ENCODE results near the gene WWC1.

WWC1 gene

DNA sequence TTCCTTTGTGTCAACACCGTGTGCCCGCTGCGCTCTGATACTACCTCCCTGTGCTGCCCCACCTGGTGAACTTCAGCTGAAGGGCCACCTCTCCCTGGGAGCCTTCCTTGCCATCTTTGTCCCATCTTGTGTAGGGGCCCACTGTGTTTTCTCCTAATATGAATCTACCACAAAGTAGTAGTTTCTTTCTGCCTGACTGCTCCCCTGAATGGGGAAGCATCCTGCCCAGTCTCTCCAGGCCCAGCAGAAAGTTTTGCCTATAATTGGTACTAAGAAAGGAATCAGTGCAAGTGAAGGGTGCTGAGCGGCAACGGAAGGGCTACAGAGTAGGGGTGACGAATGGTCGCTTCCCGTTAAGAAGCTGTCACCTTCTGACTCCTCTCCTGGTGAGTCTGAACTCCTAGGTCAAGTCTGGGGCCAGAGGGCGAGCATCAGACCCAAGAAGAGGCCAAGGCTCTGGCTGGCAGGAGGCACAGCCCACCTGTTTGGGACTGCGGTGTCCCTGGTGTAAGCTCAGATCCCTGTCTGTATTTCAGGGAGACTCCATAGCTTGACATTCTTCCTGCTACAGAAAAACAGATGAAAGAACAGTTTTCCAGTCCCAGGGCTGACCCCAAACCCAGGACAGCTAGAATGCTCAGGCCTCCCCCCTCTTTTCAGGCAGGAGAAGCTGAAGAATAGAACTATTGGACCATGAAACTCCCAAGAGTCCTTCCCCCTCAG is 24.1 kb downstream of the WWC1 start:
- Histone ChIP-seq H3K14ac (ENCODE audit: low read length) (peak overlapping the region; percentile 77), H2BK5ac (ENCODE audit: low read depth, low read length, poor library complexity) (peak overlapping the region; percentile 82), H4K8ac (ENCODE audit: low read depth, low read length) (peak overlapping the region; percentile 42), H3K18ac (ENCODE audit: low read length) (peak overlapping the region; percentile 57), H3K79me2 (ENCODE audit: control insufficient read depth, insufficient read depth, low read length, poor library complexity) (peaks cover 10% of the 10 kb centered on the region), H2BK120ac (ENCODE audit: insufficient read depth, low read length, poor library complexity) (peak overlapping the region; percentile 62), H3K23ac (ENCODE audit: low read length) (no peak overlapping the region), H2AK5ac (ENCODE audit: low read length) (peak overlapping the region; percentile 95), H3K27ac (ENCODE audit: low read depth, low read length) (peak overlapping the region; percentile 89), H4K91ac (ENCODE audit: low read depth, low read length) (peak overlapping the region; percentile 96), H3K4ac (ENCODE audit: low read depth, low read length) (peak overlapping the region; percentile 44), H3K4me3 (ENCODE audit: low read depth, low read length) (no peak overlapping the region), H3K9me3 (ENCODE audit: insufficient read depth, low read depth, low read length) (no peaks in the 10 kb centered on the region), H3K27me3 (ENCODE audit: insufficient read depth, low read length) (no peaks in the 10 kb centered on the region), H4K12ac (ENCODE audit: low read depth, low read length) (no peak overlapping the region), H3K36me3 (ENCODE audit: control insufficient read depth in 1 of 2, insufficient read depth in 2 of 2, low read length in 2 of 2) (no peaks in the 10 kb centered on the region), H2AFZ (ENCODE audit: insufficient read depth, low read length, poor library complexity) (no peak overlapping the region), H2BK12ac (ENCODE audit: low read length) (peak overlapping the region; percentile 99), H3K9ac (ENCODE audit: low read length) (no peak overlapping the region), H3K79me1 (ENCODE audit: low read length) (peaks cover 24% of the 10 kb centered on the region), H3K4me2 (ENCODE audit: low read length) (peak overlapping the region; percentile 29), H3K4me1 (ENCODE audit: control insufficient read depth in 1 of 2, insufficient read depth in 2 of 2, low read length in 2 of 2) (peaks cover 32 to 44% of the 10 kb centered on the region in 2 experiments)
- WGBS (ENCODE audit: extremely low coverage, insufficient coverage, insufficient read length): no CpG with 5 or more reads among the region's 10 CpGs
- DNase-seq: no peak

DNA sequence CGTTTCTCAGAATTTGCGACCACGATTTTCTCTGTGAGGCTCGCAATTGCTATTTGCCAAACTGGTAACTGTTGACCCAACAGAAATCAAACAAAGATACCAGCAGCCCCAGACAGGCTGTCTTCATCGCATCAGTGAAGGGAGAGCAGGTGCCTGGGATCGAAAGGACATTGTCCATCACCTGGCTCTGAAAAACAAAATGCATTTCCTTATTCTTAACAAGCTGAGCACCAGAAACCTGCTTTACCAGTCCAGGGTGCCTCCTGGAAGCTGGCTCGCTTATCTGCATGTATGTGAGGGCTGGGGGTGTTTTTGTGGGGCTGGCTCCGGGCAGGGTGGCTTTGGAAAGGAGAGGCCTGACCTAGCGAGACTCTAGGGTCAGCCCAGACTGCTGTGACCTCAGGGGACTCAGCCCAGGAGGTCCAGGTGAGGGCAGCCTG is 24.7 kb downstream of the WWC1 start:
- H3K36me3 ChIP-seq (ENCODE audit: control insufficient read depth in 1 of 2, insufficient read depth in 2 of 2, low read length in 2 of 2): no peaks in the 10 kb centered on the region
- H3K79me1 ChIP-seq (ENCODE audit: low read length): peaks cover 27% of the 10 kb centered on the region
- peak overlapping the region; percentile 89 for H3K27ac ChIP-seq (ENCODE audit: low read depth, low read length)
- peak overlapping the region; percentile 99 for H2BK12ac ChIP-seq (ENCODE audit: low read length)
- H2BK5ac ChIP-seq (ENCODE audit: low read depth, low read length, poor library complexity): peak overlapping the region; percentile 82
- no peak overlapping the region for H3K9ac ChIP-seq (ENCODE audit: low read length)
- no peak overlapping the region for H3K18ac ChIP-seq (ENCODE audit: low read length)
- peaks cover 10% of the 10 kb centered on the region for H3K79me2 ChIP-seq (ENCODE audit: control insufficient read depth, insufficient read depth, low read length, poor library complexity)
- H4K12ac ChIP-seq (ENCODE audit: low read depth, low read length): no peak overlapping the region
- H3K4me2 ChIP-seq (ENCODE audit: low read length): peak overlapping the region; percentile 29
- H3K9me3 ChIP-seq (ENCODE audit: insufficient read depth, low read depth, low read length): no peaks in the 10 kb centered on the region
- no peak overlapping the region for H2AK5ac ChIP-seq (ENCODE audit: low read length)
- no peak overlapping the region for H4K8ac ChIP-seq (ENCODE audit: low read depth, low read length)
- H3K4ac ChIP-seq (ENCODE audit: low read depth, low read length): no peak overlapping the region
- no peak overlapping the region for H3K4me3 ChIP-seq (ENCODE audit: low read depth, low read length)
- no CpG with 5 or more reads among the region's 9 CpGs for WGBS (ENCODE audit: extremely low coverage, insufficient coverage, insufficient read length)
- peak overlapping the region; percentile 96 for H4K91ac ChIP-seq (ENCODE audit: low read depth, low read length)
- H3K4me1 ChIP-seq (ENCODE audit: control insufficient read depth in 1 of 2, insufficient read depth in 2 of 2, low read length in 2 of 2): peaks cover 38 to 46% of the 10 kb centered on the region in 2 experiments
- H3K27me3 ChIP-seq (ENCODE audit: insufficient read depth, low read length): no peaks in the 10 kb centered on the region
- H2AFZ ChIP-seq (ENCODE audit: insufficient read depth, low read length, poor library complexity): no peak overlapping the region
- peak; percentile 88 to 92 for DNase-seq
- H3K23ac ChIP-seq (ENCODE audit: low read length): no peak overlapping the region
- H2BK120ac ChIP-seq (ENCODE audit: insufficient read depth, low read length, poor library complexity): peak overlapping the region; percentile 62
- H3K14ac ChIP-seq (ENCODE audit: low read length): peak overlapping the region; percentile 77

DNA sequence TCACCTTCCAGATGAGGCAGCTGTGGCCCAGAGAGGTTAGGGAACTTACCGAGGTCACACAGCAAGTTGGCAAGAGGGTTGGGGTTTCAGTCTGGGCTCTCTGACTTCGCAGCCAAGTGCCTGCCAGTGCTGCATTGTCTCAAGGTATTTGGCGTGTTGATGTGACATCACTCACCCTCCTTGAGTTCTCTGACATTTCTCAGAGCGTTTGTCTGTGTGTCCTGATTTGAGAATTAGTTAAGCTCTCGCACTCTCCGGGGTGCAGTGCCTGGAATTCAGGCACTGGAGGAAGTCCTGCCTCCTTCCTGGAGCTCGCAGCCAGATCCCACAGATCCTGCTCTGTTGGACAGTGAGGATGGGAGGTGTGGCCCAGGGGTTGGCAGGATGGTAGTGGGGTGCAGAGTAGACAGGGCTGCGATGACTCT is 25.7 kb downstream of the WWC1 start:
- H4K8ac ChIP-seq (ENCODE audit: low read depth, low read length): peak overlapping the region; percentile 8
- peak overlapping the region; percentile 36 for H3K4me2 ChIP-seq (ENCODE audit: low read length)
- peak overlapping the region; percentile 43 for H3K18ac ChIP-seq (ENCODE audit: low read length)
- H2BK120ac ChIP-seq (ENCODE audit: insufficient read depth, low read length, poor library complexity): peak overlapping the region; percentile 56
- H3K9me3 ChIP-seq (ENCODE audit: insufficient read depth, low read depth, low read length): no peaks in the 10 kb centered on the region
- no peaks in the 10 kb centered on the region for H3K27me3 ChIP-seq (ENCODE audit: insufficient read depth, low read length)
- no peak overlapping the region for H4K12ac ChIP-seq (ENCODE audit: low read depth, low read length)
- peak overlapping the region; percentile 75 for H2BK12ac ChIP-seq (ENCODE audit: low read length)
- H3K9ac ChIP-seq (ENCODE audit: low read length): no peak overlapping the region
- no peak overlapping the region for H3K23ac ChIP-seq (ENCODE audit: low read length)
- peak overlapping the region; percentile 42 for H2AK5ac ChIP-seq (ENCODE audit: low read length)
- H3K27ac ChIP-seq (ENCODE audit: low read depth, low read length): peak overlapping the region; percentile 89
- no peak overlapping the region for H2AFZ ChIP-seq (ENCODE audit: insufficient read depth, low read length, poor library complexity)
- DNase-seq: no peak
- H3K4me3 ChIP-seq (ENCODE audit: low read depth, low read length): no peak overlapping the region
- WGBS (ENCODE audit: extremely low coverage, insufficient coverage, insufficient read length): no CpG with 5 or more reads among the region's 8 CpGs
- H3K4ac ChIP-seq (ENCODE audit: low read depth, low read length): peak overlapping the region; percentile 7
- peaks cover 27% of the 10 kb centered on the region for H3K79me1 ChIP-seq (ENCODE audit: low read length)
- peaks cover 38 to 45% of the 10 kb centered on the region in 2 experiments for H3K4me1 ChIP-seq (ENCODE audit: control insufficient read depth in 1 of 2, insufficient read depth in 2 of 2, low read length in 2 of 2)
- peaks cover 10% of the 10 kb centered on the region for H3K79me2 ChIP-seq (ENCODE audit: control insufficient read depth, insufficient read depth, low read length, poor library complexity)
- H3K36me3 ChIP-seq (ENCODE audit: control insufficient read depth in 1 of 2, insufficient read depth in 2 of 2, low read length in 2 of 2): no peaks in the 10 kb centered on the region
- H4K91ac ChIP-seq (ENCODE audit: low read depth, low read length): peak overlapping the region; percentile 83
- H2BK5ac ChIP-seq (ENCODE audit: low read depth, low read length, poor library complexity): peak overlapping the region; percentile 37
- peak overlapping the region; percentile 41 for H3K14ac ChIP-seq (ENCODE audit: low read length)

DNA sequence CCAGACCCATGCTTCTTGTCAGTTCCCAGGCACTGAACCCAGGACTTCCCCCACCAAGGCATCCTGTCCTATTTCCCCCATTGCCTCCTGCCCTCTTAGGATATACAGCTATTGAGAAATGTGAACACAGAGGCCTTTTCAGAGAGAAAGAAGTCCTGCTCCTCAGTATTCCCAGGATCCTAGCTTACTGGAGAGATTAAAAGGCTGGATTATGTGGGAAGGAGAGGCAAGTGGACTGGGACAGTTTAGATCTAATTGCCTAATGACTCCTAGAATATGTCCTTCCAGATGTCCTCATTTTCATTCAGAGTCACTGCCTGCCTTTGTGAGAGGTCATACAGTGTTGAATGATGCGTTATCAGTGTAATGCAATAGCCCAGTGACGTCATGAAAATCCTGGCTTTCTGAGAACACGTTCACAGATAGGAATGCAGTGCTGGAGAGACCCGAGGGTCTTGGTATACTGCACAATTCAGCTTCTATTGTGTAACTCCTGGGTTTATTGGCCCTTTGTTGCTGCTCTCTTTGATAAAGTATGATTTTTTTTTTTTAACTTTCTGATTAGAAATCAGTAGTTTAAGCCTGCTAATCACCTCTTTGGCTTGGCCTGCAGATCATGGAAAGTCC is 26.2 kb downstream of the WWC1 start:
- Histone ChIP-seq H4K12ac (ENCODE audit: low read depth, low read length) (no peak overlapping the region), H3K36me3 (ENCODE audit: control insufficient read depth in 1 of 2, insufficient read depth in 2 of 2, low read length in 2 of 2) (no peaks in the 10 kb centered on the region), H2AK5ac (ENCODE audit: low read length) (peak overlapping the region; percentile 42), H3K4me1 (ENCODE audit: control insufficient read depth in 1 of 2, insufficient read depth in 2 of 2, low read length in 2 of 2) (peaks cover 38 to 45% of the 10 kb centered on the region in 2 experiments), H4K91ac (ENCODE audit: low read depth, low read length) (peak overlapping the region; percentile 83), H3K9ac (ENCODE audit: low read length) (no peak overlapping the region), H3K79me1 (ENCODE audit: low read length) (peaks cover 27% of the 10 kb centered on the region), H2AFZ (ENCODE audit: insufficient read depth, low read length, poor library complexity) (no peak overlapping the region), H3K79me2 (ENCODE audit: control insufficient read depth, insufficient read depth, low read length, poor library complexity) (peaks cover 10% of the 10 kb centered on the region), H3K23ac (ENCODE audit: low read length) (no peak overlapping the region), H2BK120ac (ENCODE audit: insufficient read depth, low read length, poor library complexity) (peak overlapping the region; percentile 56), H3K27me3 (ENCODE audit: insufficient read depth, low read length) (no peaks in the 10 kb centered on the region), H2BK5ac (ENCODE audit: low read depth, low read length, poor library complexity) (peak overlapping the region; percentile 37), H3K18ac (ENCODE audit: low read length) (peak overlapping the region; percentile 43), H4K8ac (ENCODE audit: low read depth, low read length) (peak overlapping the region; percentile 8), H3K9me3 (ENCODE audit: insufficient read depth, low read depth, low read length) (no peaks in the 10 kb centered on the region), H3K27ac (ENCODE audit: low read depth, low read length) (peak overlapping the region; percentile 89), H3K4ac (ENCODE audit: low read depth, low read length) (peak overlapping the region; percentile 7), H3K4me3 (ENCODE audit: low read depth, low read length) (no peak overlapping the region), H2BK12ac (ENCODE audit: low read length) (peak overlapping the region; percentile 75), H3K14ac (ENCODE audit: low read length) (peak overlapping the region; percentile 41), H3K4me2 (ENCODE audit: low read length) (peak overlapping the region; percentile 36)
- no CpG with 5 or more reads among the region's 4 CpGs for WGBS (ENCODE audit: extremely low coverage, insufficient coverage, insufficient read length)
- peak; percentile 96 to 99 for DNase-seq

Measured in trophoblast cell (in vitro differentiated cells and primary cell).